ENCODE results near the gene CPNE9.

- TF ChIP-seq CTCF (conservative IDR thresholded peaks at IDR 0.05 in 1 of 2, IDR thresholded peaks at IDR 0.05 in 1 of 2; ENCODE audit: low read depth in 1 of 2, low read length in 2 of 2) (no peak), EZH2 (IDR thresholded peaks at IDR 0.05; ENCODE audit: low read length, missing control alignments) (no peak)
These were observed 9.5 kb downstream of the CPNE9 start for GRCh38 chr3:9713142-9713541.

Data from fibroblast of lung (primary cell).